ENCODE results near the gene C19orf73.

The C19orf73 gene

GRCh38 chr19:49106648-49107135 lies 12.3 kb downstream of the C19orf73 start:
- H3K4me3 ChIP-seq (ENCODE audit: low read length), result no peak overlapping the region
- no peak for TF ChIP-seq ZNF274 (IDR thresholded peaks at IDR 0.05; ENCODE audit: low read depth, low read length)

GRCh38 chr19:49104229-49104864 lies 14.6 kb downstream of the C19orf73 start:
- no peak overlapping the region for H3K4me3 ChIP-seq (ENCODE audit: low read length)
- TF ChIP-seq ZNF274 (IDR thresholded peaks at IDR 0.05; ENCODE audit: low read depth, low read length), result no peak

DNA sequence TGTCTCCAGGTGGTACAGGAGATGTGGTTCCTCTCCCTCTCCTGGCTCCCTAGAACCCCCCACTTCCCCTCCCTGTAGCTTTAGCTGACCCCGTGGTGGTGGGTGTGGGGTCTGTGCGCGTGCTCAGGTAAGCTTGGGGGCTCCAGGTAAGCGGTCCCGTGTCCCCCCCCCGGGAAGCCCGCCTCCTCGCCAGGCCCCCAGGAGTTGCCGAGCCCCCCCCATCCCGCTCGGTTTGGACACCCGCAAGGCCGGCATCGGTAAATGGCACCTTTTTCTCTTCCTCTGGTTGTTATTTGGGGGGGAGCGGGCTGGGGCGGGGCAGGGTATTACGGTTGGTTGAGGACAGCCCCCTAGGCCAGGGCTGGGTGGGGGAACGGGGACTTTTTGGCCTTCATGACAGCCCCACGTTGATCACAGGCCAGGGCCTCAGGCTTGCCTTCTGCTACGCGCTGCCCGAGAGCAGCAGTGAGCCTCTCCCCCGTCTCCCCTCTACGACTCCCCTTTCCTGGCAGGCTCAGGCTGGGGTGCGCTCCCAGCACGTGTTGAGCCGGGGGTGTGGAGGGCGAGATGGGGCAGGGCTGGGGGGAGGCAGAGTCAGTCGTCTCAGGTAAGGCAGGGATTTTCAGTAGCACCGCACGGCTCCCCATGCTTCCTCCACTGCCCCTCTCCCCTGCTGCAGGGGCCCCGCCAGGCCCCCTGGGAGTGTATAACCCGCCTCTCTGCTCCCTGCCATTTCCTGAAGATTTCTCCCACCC lies 15.4 kb downstream of the C19orf73 start:
- H3K4me3 ChIP-seq (ENCODE audit: low read length), result no peak overlapping the region
- no peak for TF ChIP-seq ZNF274 (IDR thresholded peaks at IDR 0.05; ENCODE audit: low read depth, low read length)

DNA sequence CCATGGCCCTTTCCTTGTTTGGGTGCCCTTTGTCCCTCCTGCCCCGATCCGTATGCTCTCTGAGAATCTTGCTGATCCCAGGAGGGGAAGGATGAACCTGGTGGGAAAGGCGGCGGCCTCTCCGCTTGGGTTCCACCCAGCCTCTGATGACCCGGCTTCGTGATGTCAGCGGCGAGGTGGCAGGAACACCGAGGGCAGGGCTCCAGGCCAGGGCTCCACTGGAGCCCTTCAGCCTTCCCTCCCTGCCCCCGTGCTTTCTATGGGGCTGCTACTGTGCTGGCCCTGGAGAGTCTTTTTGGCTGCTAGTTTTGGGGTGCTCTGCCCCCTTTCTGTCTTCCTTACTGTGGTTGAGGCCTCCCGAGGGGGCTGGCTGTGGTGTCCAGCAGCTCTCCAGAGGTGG lies 16.6 kb downstream of the C19orf73 start:
- no peak for TF ChIP-seq ZNF274 (IDR thresholded peaks at IDR 0.05; ENCODE audit: low read depth, low read length)
- H3K4me3 ChIP-seq (ENCODE audit: low read length), result no peak overlapping the region

DNA sequence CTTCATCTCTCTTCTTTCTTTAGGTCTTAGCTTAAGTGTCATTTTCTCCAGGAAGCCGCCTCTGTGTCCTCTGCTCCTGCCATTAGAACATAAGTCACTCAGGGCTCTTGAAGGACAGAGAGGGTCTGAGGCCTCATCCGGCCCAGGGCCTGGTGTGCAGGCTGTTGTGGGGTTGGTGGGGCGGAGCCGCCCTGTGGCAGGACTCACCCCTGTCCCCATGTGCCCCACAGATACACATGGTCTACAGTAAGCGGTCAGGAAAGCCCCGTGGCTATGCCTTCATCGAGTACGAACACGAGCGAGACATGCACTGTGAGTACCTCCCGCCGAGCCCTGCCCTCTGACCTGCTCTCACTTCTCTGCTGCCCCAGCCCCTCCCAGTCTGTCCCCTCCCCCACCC lies 17.8 kb downstream of the C19orf73 start:
- no peak for TF ChIP-seq ZNF274 (IDR thresholded peaks at IDR 0.05; ENCODE audit: low read depth, low read length)

DNA sequence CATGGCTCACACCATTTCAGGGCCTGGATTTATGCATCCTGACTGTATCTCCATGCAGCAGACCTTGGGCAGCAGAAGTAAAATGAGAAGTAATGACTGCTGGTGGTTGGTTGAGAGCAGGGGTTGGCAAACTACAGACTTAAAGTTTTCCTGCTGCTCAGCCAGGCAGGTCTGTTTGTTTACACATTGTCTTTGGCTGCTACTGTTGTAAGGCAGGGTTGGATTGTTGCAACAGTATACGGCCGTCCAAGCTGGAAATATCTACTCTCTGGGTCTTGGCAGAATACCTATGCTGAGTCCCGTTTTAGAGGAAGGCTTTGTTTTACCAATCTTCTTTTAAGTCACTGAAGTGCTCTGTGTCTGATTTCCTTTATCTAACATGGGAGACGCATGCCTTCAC lies 20.1 kb downstream of the C19orf73 start:
- TF ChIP-seq ZNF274 (IDR thresholded peaks at IDR 0.05; ENCODE audit: low read depth, low read length), result no peak
- no peak overlapping the region for H3K4me3 ChIP-seq (ENCODE audit: low read length)

More for the DNA sequence above, 17.8 kb downstream of the C19orf73 start:
- H3K4me3 ChIP-seq (ENCODE audit: low read length), result no peak overlapping the region

GRCh38 chr19:49097453-49098288 lies 21.3 kb downstream of the C19orf73 start:
- no peak overlapping the region for H3K4me3 ChIP-seq (ENCODE audit: low read length)
- TF ChIP-seq ZNF274 (IDR thresholded peaks at IDR 0.05; ENCODE audit: low read depth, low read length), result no peak

DNA sequence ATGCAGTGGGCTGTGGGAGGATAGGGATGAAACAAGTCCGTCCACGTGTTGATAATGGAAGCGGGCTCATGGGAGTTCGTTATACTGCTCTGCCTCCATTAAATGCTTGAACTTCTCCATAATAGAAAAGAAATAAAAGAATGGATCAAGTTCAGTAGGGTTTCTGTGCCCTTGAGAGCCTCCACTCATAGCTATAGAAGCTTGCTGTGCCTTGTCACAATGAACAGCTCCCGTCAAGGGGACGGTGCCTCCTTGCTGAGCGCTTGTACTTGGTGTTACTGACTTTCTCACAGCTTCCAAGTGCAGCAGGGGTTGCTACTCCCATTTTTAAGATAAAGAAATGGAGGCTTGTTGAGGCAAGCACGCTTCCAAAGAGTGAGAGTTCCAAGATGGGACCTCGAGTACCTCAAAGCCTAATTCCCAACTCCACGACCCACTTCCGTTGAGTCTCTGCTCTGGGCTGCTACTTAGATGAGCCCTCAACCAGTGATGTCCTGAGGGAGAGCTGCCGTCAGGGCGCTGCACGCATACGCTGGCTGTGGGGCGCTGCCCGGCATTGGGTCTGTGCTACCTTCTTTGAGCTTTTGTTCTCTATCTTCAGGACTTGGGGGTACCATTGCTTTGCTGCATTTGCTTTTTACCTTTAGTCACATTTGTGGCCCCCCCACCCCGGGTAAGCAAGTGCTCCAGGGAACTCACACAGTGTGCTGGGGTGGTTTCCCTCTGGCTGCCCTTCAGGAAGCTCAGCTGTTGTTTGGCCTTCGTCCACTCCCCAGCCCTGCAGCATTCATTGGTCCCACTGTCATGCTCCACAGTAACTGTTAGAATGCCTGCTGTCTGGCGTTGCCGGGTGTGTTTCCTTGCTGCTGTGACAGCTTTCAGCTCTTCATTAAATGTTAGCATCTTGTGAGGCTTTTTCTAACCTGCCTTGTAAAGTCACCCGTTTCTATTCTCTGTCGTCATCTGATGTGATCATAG lies 24.1 kb downstream of the C19orf73 start:
- no peak overlapping the region for H3K4me3 ChIP-seq (ENCODE audit: low read length)
- TF ChIP-seq ZNF274 (IDR thresholded peaks at IDR 0.05; ENCODE audit: low read depth, low read length), result no peak

DNA sequence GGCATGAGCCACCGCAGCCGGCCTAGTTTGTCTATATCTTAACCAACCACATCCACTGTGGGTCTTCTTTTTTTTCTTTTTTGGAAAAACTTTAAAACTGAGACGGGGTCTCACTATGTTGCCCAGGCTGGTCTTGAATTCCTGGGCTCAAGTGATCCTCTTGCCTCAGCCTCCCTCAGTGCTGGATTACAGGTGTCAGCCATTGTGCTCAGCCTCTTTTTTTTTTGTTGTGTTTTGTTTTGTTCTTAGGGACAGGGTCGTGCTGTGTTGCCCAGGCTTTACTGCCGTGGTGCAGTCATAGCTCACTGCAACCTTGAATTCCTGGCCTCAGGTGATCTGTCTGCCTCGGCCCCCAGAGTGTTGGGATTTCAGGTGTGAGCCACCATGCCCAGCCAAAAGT lies 26.3 kb downstream of the C19orf73 start:
- H3K4me3 ChIP-seq (ENCODE audit: low read length), result no peak overlapping the region
- no peak for TF ChIP-seq ZNF274 (IDR thresholded peaks at IDR 0.05; ENCODE audit: low read depth, low read length)

GRCh38 chr19:49091391-49092038 lies 27.4 kb downstream of the C19orf73 start:
- H3K4me3 ChIP-seq (ENCODE audit: low read length), result no peak overlapping the region
- no peak for TF ChIP-seq ZNF274 (IDR thresholded peaks at IDR 0.05; ENCODE audit: low read depth, low read length)

DNA sequence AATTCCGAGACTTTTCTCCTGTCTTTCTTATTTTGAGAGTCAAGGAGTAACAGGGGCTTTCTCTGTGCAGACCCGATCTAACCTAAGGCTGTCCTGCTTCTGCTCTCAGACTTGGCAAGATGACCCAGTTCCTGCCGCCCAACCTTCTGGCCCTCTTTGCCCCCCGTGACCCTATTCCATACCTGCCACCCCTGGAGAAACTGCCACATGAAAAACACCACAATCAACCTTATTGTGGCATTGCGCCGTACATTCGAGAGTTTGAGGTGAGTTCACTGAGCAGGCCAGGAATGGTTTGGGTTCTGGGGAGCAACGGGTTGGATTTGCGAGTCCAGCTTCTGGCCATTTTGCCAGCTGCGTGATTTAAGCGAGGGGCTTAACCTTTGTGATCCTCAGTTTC lies 32.6 kb downstream of the C19orf73 start:
- no peak for TF ChIP-seq ZNF274 (IDR thresholded peaks at IDR 0.05; ENCODE audit: low read depth, low read length)
- H3K4me3 ChIP-seq (ENCODE audit: low read length), result peak overlapping the region; percentile 93

GRCh38 chr19:49085868-49086232 lies 33.1 kb downstream of the C19orf73 start:
- peak overlapping the region; percentile 93 for H3K4me3 ChIP-seq (ENCODE audit: low read length)
- no peak for TF ChIP-seq ZNF274 (IDR thresholded peaks at IDR 0.05; ENCODE audit: low read depth, low read length)
